22Rv1 (cell line): ENCODE data around the gene FARS2.

Source experiments
- H3K27ac ChIP-seq: fragments of 450-650 bp; 2 replicates; pipeline ENCODE4 v1.5.1; 2017
- CTCF ChIP-seq: fragments of 450-650 bp; IDR thresholded peaks from 2 replicates; pipeline ENCODE4 v1.5.1; 2017; ENCODE audit warnings: mild to moderate bottlenecking
- ZFX ChIP-seq: fragments of 450-650 bp; IDR thresholded peaks from 2 replicates; pipeline ENCODE4 v1.6.1; 2017; ENCODE audit warnings: antibody characterized with exemption, borderline replicate concordance

The FARS2 gene

GRCh38 chr6:5518936-5519491 lies 257.7 kb downstream of the FARS2 start:
- no peak overlapping the region for H3K27ac ChIP-seq
- TF ChIP-seq ZFX (no peak), CTCF (no peak)

- no peak for TF ChIP-seq ZFX
- TF ChIP-seq CTCF, result no peak
- no peak overlapping the region for H3K27ac ChIP-seq
These were observed 259.5 kb downstream of the FARS2 start for GRCh38 chr6:5520796-5521195.

GRCh38 chr6:5521322-5521721 lies 260.0 kb downstream of the FARS2 start:
- TF ChIP-seq ZFX, result no peak
- no peak for TF ChIP-seq CTCF
- no peak overlapping the region for H3K27ac ChIP-seq

GRCh38 chr6:5522147-5522546 lies 260.8 kb downstream of the FARS2 start:
- TF ChIP-seq ZFX (no peak), CTCF (no peak)

GRCh38 chr6:5524110-5524509 lies 262.8 kb downstream of the FARS2 start:
- H3K27ac ChIP-seq, result no peak overlapping the region
- TF ChIP-seq CTCF (no peak), ZFX (no peak)

More at GRCh38 chr6:5522147-5522546, 260.8 kb downstream of the FARS2 start:
- H3K27ac ChIP-seq, result no peak overlapping the region

GRCh38 chr6:5525209-5525608 lies 263.9 kb downstream of the FARS2 start:
- no peak overlapping the region for H3K27ac ChIP-seq
- TF ChIP-seq CTCF (no peak), ZFX (no peak)

GRCh38 chr6:5529015-5529414 lies 267.7 kb downstream of the FARS2 start:
- H3K27ac ChIP-seq, result no peak overlapping the region
- TF ChIP-seq ZFX (no peak), CTCF (no peak)
